ENCODE measurements around the gene LRP2.

The LRP2 gene

GRCh38 chr2:169178364-169178763 is 184.0 kb downstream of the LRP2 start:
- H3K4me3 ChIP-seq (ENCODE audit: low read depth, low read length): no peak overlapping the region
- H3K36me3 ChIP-seq (ENCODE audit: control insufficient read depth in 2 of 2, insufficient read depth in 1 of 2, low read length in 2 of 2): peaks cover 0 to 39% of the 10 kb centered on the region in 2 experiments; a peak in 1 of 3 replicates
- H3K4me1 ChIP-seq (ENCODE audit: control insufficient read depth, insufficient read depth, low read length): no peaks in the 10 kb centered on the region
- H3K9me3 ChIP-seq (ENCODE audit: control insufficient read depth, insufficient read depth, low read depth, low read length): no peaks in the 10 kb centered on the region
- POLR2A ChIA-PET: no interaction called here
- CTCF ChIA-PET: interaction anchor here (0.6 kb wide), 1 partner anchor 1638 kb away, joined by 4 read pairs; the partner anchor contains the start of gene GAD1
- TF ChIP-seq ZNF394 (tag by site-specific recombination; IDR thresholded peaks at IDR 0.05; ENCODE audit: borderline replicate concordance): no peak
- no peak for TF ChIP-seq ZBTB7A (tag by site-specific recombination; IDR thresholded peaks at IDR 0.05; ENCODE audit: low read depth)
- TF ChIP-seq ZBTB8A (tag by site-specific recombination; IDR thresholded peaks at IDR 0.05): no peak
- TF ChIP-seq ZNF10 (tag by site-specific recombination; IDR thresholded peaks at IDR 0.05): no peak
- TF ChIP-seq ZNF518A (tag by site-specific recombination; conservative IDR thresholded peaks at IDR 0.05; ENCODE audit: low read depth): no peak
- H3K27ac ChIP-seq (ENCODE audit: extremely low read depth, low read depth, low read length): no peak overlapping the region

- no peak for TF ChIP-seq PRDM4 (tag by site-specific recombination; IDR thresholded peaks at IDR 0.05)
- TF ChIP-seq ZNF585B (tag by site-specific recombination; IDR thresholded peaks at IDR 0.05): no peak
- TF ChIP-seq TRIM28 (IDR thresholded peaks at IDR 0.05; ENCODE audit: borderline replicate concordance, low read length): no peak
- TF ChIP-seq ZSCAN4 (tag by site-specific recombination; IDR thresholded peaks at IDR 0.05): no peak
- TF ChIP-seq BCL11A (tag by site-specific recombination; IDR thresholded peaks at IDR 0.05; ENCODE audit: low read depth): no peak
- TF ChIP-seq YY1 (tag by site-specific recombination; IDR thresholded peaks at IDR 0.05): no peak
- Histone ChIP-seq H3K27ac (ENCODE audit: extremely low read depth, low read depth, low read length) (no peak overlapping the region), H3K9me3 (ENCODE audit: control insufficient read depth, insufficient read depth, low read depth, low read length) (no peaks in the 10 kb centered on the region), H3K36me3 (ENCODE audit: control insufficient read depth in 2 of 2, insufficient read depth in 1 of 2, low read length in 2 of 2) (peaks cover 0 to 38% of the 10 kb centered on the region in 2 experiments; a peak in 1 of 3 replicates), H3K4me3 (ENCODE audit: low read depth, low read length) (no peak overlapping the region), H3K4me1 (ENCODE audit: control insufficient read depth, insufficient read depth, low read length) (no peaks in the 10 kb centered on the region)
- CTCF ChIA-PET: no interaction called here
- POLR2A ChIA-PET: interaction anchor here (0.7 kb wide), 1 partner anchor 125 kb away, joined by 5 read pairs; no protein-coding TSS in a partner anchor
Observed at GRCh38 chr2:169175112-169175511, 187.2 kb downstream of the LRP2 start.

- POLR2A ChIA-PET: no interaction called here
- H3K27ac ChIP-seq (ENCODE audit: extremely low read depth, low read depth, low read length): no peak overlapping the region
- CTCF ChIA-PET: interaction anchor here (1.0 to 1.3 kb wide), 2 partner anchors 32 to 42 kb away, joined by 3 to 4 read pairs; no protein-coding TSS in a partner anchor
- TF ChIP-seq KLF17 (tag by site-specific recombination; IDR thresholded peaks at IDR 0.05) (no peak), ZBTB1 (tag by site-specific recombination; IDR thresholded peaks at IDR 0.05) (no peak), ZNF175 (tag by site-specific recombination; IDR thresholded peaks at IDR 0.05) (no peak), ZNF830 (tag by site-specific recombination; IDR thresholded peaks at IDR 0.05; ENCODE audit: low read depth) (no peak), KLF9 (tag by site-specific recombination; IDR thresholded peaks at IDR 0.05; ENCODE audit: low read depth) (no peak), ZNF768 (tag by site-specific recombination; IDR thresholded peaks at IDR 0.05) (no peak), TCF7L2 (IDR thresholded peaks at IDR 0.05; ENCODE audit: borderline replicate concordance, low read depth, low read length) (no peak), MZF1 (tag by site-specific recombination; IDR thresholded peaks at IDR 0.05; ENCODE audit: borderline replicate concordance) (no peak), OVOL3 (tag by site-specific recombination; IDR thresholded peaks at IDR 0.05) (no peak), ZNF433 (tag by site-specific recombination; IDR thresholded peaks at IDR 0.05; ENCODE audit: low read depth) (no peak)
Observed at GRCh38 chr2:169173876-169174275, 188.5 kb downstream of the LRP2 start.

More at GRCh38 chr2:169173876-169174275, 188.5 kb downstream of the LRP2 start:
- H3K4me3 ChIP-seq (ENCODE audit: low read depth, low read length): no peak overlapping the region
- no peaks in the 10 kb centered on the region for H3K9me3 ChIP-seq (ENCODE audit: control insufficient read depth, insufficient read depth, low read depth, low read length)
- no peaks in the 10 kb centered on the region for H3K4me1 ChIP-seq (ENCODE audit: control insufficient read depth, insufficient read depth, low read length)
- H3K36me3 ChIP-seq (ENCODE audit: control insufficient read depth in 2 of 2, insufficient read depth in 1 of 2, low read length in 2 of 2): peaks cover 0 to 46% of the 10 kb centered on the region in 2 experiments; a peak in 1 of 3 replicates

Measured in HEK293 (cell line).